Skin epidermis (tissue), 12 donors: ENCODE data around the gene EXOSC5.
"Not testable (repeated sequence)": the region's sequence is repeated elsewhere in the genome, so short reads cannot be mapped to it uniquely, and the experiment has no call there.

ENCODE experiments used
- H3K27ac ChIP-seq, 21 experiments: fragments of 200-600 bp; sonication (generic) in 11 of 21; one replicate each; pipeline ENCODE4 v1.5.0; 2020; ENCODE audit warnings: mild to moderate bottlenecking in 3 of 21, inconsistent platforms in 2 of 21, moderate library complexity in 2 of 21
- H3K4me3 ChIP-seq, 7 experiments: fragments of 200-600 bp; sonication (generic) in 2 of 7; one replicate each; pipeline ENCODE4 v1.5.0; 2020; ENCODE audit warnings: inconsistent platforms in 2 of 7, mild to moderate bottlenecking in 2 of 7, moderate library complexity in 1 of 7

The EXOSC5 gene

DNA sequence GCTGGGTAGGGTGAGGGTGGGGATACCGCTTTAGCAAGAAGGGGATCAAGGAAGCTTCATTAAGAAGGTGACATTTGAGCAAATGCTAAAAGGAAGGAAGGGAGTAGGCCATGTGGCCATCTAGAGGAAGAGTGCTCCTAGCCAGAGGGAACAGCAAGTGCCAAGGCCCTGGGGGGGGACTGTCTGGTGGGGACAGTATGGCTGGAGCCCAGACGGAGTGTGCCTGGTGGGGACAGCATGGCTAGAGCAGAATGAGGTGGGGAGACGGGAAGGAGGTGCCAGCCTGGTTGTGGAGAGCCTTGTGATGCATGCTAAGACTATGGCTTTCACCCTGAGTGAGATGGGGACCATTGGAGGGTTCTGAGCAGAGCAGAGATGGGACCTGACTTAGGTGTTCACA lies 41.4 kb downstream of the EXOSC5 start:
- Histone ChIP-seq H3K4me3 (no peak overlapping the region), H3K27ac (peak overlapping the region in 7 of 21 experiments; percentile 17 to 90 (median 42))

DNA sequence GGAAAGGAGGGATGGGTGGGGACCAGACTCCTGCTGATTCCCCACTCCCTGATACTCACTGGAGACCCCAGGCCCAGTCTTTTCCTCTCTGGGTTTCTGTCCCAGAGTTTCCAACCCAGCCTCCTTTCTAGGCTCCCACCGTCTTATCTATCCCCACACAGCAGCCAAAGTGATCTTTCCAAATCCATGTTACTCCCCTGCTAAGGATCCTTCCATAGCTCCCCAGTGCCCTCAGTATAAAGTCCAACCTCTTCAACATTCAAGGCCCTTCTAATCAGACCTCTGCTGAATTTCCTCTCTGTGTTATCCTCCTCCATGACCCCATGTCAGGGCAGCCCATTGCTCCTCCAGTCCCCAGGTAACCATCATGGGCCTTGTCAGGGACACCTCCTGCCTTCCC lies 42.1 kb downstream of the EXOSC5 start:
- Histone ChIP-seq H3K4me3 (no peak overlapping the region), H3K27ac (peak overlapping the region in 8 of 21 experiments; percentile 0 to 92 (median 30))

DNA sequence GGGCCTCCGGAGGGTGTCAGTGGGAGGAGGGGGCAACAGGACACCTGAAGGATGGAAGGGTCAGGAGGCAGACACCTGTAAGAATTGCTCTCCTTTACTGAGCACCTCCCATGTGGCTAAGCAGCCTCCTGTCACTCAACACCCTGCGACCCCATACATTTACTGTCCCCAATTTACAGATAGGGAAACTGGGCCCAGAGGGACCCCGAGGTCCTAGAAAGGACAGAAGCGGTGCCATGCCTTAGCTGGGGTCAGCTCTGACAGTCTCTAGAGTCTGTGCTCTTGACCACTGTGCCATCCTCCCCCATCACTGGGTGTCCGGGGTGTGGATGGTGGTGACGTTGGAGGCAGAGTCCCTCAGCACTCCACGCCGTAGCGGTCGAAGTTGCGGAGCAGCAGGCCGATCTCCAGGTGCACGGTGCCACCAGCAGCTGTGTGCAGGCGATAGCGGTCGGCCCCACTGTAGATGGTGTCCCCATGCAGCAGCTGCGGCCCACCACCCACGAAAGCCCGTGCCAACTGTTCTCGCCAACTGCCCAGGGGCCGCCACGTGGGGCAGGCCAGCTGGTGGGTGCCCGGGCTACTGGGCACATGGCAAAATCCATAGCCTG lies 42.7 kb downstream of the EXOSC5 start:
- Histone ChIP-seq H3K4me3 (peak overlapping the region in 6 of 7 experiments; percentile 54 to 96 (median 78)), H3K27ac (peak overlapping the region in 20 of 21 experiments; percentile 54 to 96 (median 89))

DNA sequence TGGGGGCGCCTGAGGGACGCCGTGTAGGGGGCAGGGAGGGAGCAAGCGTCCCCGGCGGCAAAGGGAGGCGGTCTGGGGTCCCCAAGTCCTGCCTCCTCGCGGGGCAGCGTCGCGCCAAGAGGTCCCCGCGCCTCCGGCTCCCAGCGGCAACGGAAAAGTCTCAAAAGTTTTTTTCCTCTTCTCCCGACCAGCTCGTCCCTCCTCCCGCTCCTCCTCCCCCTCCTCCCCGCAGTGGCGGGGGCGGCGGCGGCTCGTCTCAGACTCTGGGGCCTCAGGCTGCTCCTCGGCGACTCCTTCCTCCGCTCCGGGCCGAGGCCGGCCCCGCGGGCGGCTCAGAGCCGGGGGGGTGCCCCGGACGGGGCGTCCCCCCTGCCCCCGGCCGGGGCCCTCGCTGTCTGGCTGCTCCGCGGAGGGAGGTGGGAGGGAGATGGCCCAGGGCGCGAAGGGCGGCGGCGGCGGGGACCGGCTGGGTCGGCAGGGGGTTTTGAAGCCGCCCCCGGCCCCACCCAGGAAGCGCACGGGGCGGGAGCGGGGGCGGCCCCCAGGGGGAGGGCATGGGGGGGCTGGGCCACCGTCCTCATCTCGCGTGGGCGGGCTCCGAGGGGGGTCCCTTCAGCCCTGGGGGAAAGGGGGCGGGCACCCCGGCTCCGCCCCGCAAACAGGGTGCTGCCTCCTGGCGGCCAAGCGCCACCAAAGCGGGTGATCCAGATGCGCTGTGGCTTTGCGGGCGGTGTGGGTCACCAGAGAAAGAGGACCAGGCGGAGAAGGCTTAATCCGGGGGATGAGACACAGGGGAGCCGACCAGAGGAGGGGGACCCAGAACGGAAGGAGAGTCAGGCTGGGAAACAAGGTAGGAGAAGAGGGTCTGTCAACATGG lies 43.5 kb downstream of the EXOSC5 start, which contains the start of gene TGFB1:
TGFB1 (minus strand) TSS at position 457 of the 877 bp plus-strand sequence. CDS start 878 bp downstream, outside the sequence.
- H3K4me3 ChIP-seq, result peak within 1 kb of the TSS; percentile 54 to 96 (median 82)
- H3K27ac ChIP-seq, result peak within 1 kb of the TSS; percentile 54 to 96 (median 90)

DNA sequence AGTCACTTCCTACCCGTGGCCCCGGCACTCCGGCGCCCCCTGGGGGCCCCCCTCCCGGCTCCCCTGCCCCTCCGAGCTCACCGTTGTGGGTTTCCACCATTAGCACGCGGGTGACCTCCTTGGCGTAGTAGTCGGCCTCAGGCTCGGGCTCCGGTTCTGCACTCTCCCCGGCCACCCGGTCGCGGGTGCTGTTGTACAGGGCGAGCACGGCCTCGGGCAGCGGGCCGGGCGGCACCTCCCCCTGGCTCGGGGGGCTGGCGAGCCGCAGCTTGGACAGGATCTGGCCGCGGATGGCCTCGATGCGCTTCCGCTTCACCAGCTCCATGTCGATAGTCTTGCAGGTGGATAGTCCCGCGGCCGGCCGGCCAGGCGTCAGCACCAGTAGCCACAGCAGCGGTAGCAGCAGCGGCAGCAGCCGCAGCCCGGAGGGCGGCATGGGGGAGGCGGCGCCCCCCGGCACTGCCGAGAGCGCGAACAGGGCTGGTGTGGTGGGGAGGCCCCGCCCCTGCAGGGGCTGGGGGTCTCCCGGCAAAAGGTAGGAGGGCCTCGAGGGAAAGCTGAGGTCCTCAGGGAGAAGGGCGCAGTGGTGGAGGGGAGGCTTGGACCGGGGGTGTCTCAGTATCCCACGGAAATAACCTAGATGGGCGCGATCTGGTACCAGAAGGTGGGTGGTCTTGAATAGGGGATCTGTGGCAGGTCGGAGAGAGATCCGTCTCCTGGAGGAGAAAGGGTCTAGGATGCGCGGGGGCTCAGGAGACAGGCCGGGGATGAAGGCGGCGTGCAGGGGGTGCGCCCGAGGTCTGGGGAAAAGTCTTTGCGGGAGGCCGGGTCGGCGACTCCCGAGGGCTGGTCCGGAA lies 44.3 kb downstream of the EXOSC5 start:
- H3K4me3 ChIP-seq, result peak overlapping the region; percentile 54 to 96 (median 82)
- H3K27ac ChIP-seq, result peak overlapping the region; percentile 54 to 96 (median 90)

DNA sequence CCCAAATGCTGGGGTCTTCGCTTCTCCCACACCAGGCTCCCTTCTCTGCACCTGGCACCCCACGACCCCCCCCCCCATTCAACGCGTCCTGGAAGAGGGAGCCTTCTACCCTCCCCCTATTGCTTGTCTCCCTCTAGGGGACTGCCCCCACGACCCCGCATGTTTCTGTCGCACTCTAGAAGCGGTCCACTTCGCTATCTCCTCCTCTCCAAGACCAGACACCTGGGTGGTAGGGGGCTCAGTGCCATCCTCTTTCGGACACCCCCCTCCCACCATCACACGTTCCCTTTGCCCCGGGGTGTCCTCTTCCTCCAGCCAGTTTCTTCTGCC lies 44.9 kb downstream of the EXOSC5 start:
- peak overlapping the region in 20 of 21 experiments; percentile 78 to 96 (median 90) for H3K27ac ChIP-seq
- peak overlapping the region; percentile 54 to 96 (median 82) for H3K4me3 ChIP-seq

DNA sequence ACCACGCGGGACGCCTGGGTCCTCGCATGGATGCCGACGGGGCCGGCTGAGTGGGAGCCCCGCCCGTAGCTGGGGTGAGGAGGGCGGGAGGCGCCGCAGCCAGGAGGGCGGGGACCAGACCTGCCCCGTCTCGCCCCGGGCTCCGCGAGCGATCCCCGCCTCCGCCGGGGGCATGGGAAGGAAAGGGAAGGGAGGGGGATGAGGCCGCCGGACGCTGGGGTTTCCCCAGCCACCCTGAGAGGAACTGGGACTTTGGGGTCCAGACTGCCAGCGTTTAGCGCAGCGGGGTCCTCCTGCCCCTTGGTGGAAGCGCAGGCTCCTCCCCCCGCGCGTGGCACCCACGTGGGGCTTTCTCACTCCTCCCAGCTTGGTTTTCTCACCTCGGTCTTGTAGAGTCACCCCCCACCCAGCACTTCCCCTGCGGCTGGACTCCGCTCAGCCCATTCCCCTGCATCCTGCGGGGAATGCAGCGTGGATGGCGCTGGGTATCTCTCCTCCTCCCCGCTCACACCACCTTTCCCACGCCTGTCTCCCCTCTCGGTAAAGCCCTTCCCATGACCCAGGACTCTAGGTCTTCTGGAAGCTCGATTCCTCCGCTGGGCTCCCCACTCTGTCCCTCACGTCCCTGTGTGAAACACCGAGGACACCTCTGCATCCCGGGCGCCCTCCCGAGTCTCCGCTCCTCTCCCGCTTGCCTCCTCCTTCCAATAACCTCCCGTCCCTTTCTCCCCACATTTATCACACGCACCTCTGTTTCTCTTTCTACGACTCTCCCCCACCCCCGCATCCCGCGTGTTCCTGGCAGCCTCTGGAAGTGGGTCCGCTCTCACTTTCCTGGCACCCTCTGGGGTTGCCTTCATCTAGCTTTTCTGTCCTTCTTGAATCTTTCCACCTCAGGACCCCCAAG lies 45.6 kb downstream of the EXOSC5 start:
- Histone ChIP-seq H3K27ac (peak overlapping the region in 20 of 21 experiments; percentile 78 to 96 (median 90)), H3K4me3 (peak overlapping the region; percentile 54 to 96 (median 82))

DNA sequence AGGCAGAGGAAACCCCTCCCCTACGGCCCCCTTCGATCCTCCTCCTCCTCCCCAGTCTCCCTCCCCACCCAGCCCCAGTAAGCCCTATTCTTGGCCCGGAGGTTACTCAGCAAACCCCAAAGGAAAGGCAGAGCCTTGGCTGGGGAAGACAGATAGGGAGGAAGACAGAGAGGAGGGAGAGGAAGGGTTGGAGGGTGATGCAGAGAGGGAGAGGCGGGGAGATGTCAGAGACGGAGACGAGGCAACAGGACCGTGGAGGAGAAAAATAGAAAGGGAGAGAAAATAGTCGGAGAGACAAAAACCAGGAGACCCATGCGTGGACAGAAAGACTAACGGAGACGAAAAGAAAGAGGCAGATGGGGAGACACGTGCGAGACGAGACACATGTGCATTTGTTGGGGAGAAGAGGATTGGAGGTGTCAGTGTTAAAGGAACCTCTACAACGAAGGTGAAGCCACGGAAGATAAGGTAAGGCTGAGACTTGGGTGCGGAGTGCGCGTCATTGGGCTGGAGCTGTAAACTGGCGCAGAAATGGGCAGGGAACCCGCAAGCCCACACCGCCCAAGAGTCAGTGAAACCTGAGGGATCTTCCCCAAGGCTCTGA lies 46.3 kb downstream of the EXOSC5 start:
- Histone ChIP-seq H3K27ac (peak overlapping the region in 19 of 21 experiments; percentile 78 to 96 (median 90)), H3K4me3 (peak overlapping the region; percentile 54 to 96 (median 82))

DNA sequence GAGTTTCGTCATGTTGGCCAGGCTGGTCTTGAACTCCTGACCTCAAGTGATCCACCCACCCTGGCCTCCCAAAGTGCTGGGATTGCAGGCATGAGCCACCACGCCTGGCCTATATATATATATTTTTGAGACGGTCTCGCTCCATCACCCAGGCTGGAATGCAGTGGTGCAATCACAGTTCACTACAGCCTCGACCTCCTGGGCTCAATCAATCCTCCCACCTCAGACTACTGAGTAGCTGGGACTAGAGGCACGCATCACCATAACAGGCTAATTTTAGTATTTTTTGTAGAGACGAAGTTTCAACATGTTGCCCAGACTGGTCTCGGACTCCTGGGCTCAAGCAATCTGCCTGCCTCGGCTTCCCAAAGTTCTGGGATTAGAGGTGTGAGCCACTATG lies 50.2 kb downstream of the EXOSC5 start:
- not testable (repeated sequence) for H3K4me3 ChIP-seq, H3K27ac ChIP-seq

DNA sequence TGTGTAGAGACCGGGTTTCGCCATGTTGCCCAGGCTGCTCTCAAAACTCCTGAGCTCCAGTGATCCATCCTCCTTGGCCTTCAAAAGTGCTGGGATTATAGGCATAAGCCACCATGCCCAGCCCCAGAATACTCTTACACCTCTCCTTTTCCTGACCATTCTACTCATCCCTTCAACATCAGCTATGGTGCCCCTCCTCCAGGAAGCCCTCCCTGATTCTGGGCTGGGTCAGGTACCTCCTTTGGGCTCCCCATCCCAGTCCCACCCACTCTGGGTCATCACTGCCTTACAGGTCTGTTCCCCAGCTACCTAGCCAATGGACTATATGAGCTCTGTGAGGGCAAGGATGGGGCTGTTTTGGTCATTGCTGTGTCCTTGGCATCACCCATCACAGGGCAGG lies 53.0 kb downstream of the EXOSC5 start:
- no peak overlapping the region for H3K27ac ChIP-seq
- H3K4me3 ChIP-seq, result no peak overlapping the region

DNA sequence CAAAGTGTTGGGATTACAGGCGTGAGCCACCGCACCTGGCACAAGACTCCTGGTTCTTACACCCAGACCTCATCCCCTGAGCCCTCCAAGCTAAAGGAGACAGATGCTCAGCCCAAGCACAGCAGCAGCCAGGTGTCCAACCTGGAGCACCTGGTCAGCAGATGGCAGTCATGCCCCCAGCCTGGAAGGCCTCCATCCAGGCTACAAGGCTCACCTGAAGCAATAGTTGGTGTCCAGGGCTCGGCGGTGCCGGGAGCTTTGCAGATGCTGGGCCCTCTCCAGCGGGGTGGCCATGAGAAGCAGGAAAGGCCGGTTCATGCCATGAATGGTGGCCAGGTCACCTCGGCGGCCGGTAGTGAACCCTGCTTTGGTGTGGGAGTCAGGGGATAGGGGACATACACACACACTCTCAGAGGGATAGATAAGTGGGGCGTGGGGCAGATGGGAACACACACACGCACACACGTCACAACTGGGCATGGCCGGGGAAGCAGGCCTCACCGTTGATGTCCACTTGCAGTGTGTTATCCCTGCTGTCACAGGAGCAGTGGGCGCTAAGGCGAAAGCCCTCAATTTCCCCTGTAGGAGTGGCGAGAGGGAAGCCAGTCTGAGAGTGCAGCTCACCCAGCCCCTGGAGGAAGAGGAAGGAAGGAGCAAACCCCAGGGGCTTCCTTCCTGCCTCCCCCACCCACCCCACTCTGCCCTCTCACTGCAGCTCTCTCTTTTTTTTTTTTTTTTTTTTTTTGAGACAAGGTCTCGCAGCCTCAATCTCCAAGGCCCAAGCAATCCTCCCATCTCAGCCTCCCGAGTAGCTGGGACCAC lies 55.3 kb downstream of the EXOSC5 start:
- Histone ChIP-seq H3K27ac (peak overlapping the region in 1 of 21 experiments; percentile 4), H3K4me3 (no peak overlapping the region)

DNA sequence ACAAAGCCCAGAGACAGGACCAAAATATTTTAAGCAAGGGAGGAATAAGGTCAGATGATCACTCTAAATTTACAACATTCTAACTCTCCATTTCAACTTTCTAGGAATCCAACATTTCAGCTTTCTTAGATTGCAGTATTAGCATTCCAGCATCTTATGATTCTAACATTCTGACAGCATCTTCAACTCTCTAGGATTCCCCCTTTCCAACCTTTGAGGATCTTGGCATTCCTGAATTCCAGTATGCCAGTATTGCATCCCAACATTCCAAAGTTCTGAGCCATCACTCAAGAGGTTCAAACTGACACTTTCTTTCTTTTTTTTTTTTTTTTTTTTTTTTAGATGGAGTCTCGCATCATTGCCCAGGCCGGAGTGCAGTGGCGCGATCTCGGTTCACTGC lies 57.2 kb downstream of the EXOSC5 start:
- Histone ChIP-seq H3K4me3 (no peak overlapping the region), H3K27ac (no peak overlapping the region)
